CD4-positive, alpha-beta T cell treated with Interleukin-6 for 4 hours (primary cell): ENCODE measurements around the gene RTKN.
"Not testable (repeated sequence)": the region's sequence is repeated elsewhere in the genome, so short reads cannot be mapped to it uniquely, and the experiment has no call there.

Experiments used
- DNase-seq: peaks from one replicate; pipeline ENCODE4 v3.0.0-alpha.2; 2020; ENCODE audit warnings: mixed read lengths

The RTKN gene

GRCh38 chr2:74441690-74442482, at the start of gene RTKN:
Gene RTKN, minus strand, starts transcription at chr2:74441937. Its CDS starts 121 bp downstream, at chr2:74441816.
- peak; percentile 28 for DNase-seq

DNA sequence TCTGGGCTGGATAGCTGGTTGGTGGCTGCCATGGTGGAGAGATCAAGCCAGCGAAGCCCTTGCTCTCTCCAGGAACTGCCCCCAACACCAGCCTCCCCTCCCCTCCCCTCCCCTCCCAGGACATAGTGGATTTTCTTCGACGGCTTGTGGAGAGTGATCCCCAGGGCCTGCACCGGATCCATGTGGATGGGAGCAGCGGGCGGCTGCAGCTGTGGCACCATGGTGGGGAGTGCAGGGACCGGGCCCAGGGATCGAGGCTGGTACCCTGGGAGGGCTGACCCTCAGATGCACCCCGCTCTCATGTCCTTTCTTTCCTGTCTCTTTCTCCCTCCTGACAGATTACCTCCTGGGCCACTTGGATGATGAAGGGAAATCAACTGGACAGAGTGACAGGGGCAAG, 48.2 kb upstream of the RTKN start:
- DNase-seq = no peak

DNA sequence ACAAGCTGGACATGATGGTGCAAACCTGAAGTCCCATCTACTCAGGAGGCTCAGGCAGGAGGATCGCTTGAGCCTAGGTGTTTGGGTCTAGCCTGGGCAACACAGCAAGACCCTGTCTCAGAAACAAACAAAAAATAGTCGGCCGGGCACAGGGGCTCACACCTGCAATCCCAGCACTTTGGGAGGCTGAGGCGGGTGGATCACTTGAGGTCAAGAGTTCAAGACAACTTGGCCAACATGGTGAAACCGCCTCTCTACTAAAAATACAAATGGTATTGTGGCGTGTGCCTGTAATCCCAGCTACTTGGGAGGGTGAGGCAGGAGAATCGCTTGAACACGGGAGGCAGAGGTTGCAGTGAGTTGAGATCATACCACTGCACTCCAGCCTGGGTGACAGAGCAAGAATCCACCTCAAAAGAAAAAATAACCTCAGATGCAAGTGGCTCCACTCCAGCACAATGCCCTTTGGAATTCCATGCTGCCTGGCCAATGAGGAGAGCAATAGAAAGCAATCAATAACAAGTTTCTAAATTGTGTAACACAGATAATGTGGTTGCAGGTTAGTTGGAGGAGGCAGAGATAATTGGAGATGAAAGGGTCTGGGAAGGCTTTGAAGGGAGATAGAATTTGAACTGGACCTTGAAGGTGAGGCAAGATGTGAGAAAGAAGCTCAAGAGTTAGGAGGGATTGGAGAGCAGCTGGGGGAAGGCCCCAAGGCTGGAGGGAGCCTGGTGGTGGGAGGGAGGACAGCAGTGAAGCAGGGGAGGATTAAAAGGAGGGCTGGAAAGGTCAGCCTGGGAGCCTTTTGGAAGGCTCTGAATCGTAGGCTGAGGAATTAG, 47.1 kb upstream of the RTKN start:
- DNase-seq = no peak

- DNase-seq = no peak
These were observed 44.4 kb upstream of the RTKN start for GRCh38 chr2:74486141-74486540.

- DNase-seq = not testable (repeated sequence)
These were observed 42.0 kb upstream of the RTKN start for GRCh38 chr2:74483675-74484164.

DNA sequence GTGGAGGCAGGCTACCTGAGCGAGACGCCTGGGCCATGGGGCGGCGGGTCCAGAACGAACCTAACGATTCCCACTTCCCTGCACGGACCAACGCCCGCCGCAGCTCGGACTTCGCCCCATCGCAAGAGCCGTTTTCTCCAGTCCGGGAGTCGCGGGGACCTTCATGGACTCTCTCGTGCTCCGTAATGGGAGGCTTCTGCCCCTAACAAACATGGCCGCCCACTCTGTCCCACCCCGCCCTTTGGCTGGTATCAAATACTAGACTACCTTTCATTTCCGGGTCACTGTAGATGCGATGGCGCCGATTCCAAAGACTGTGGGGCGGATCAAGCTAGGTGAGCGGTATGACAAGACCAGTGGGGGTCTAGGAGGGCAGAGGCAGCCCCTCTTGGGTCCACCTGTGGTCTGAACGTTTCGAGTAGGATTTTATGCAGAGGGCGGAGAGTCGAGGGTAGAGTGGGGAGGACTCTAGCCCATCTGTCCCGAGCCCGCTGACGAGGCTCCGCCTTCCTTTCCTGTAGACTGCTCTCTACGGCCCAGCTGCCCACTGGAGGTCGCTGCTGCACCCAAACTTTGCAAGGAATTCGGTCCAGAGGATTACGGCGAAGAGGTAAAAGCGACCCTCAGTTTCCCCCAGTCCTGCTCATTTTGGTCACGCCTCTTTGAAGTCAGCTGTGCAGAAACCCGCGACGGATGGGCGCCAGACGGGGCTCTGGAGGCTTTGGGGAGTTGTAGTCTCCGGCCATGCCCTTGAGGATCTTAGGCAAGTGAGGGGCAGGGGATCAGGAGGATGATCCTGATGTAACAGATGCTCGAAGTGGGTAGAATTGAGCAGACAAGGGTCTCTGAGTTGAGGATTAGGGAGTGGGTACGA, 41.3 kb upstream of the RTKN start, which contains the start of the genes CCDC142 and TTC31:
CCDC142 (minus strand) TSS at position 198 of the 874 bp plus-strand sequence; CDS start at position 37, 161 bp downstream.
TTC31 (plus strand) TSS at position 281 of the 874 bp plus-strand sequence; CDS start at position 296, 15 bp downstream.
- peak; percentile 95 for DNase-seq

DNA sequence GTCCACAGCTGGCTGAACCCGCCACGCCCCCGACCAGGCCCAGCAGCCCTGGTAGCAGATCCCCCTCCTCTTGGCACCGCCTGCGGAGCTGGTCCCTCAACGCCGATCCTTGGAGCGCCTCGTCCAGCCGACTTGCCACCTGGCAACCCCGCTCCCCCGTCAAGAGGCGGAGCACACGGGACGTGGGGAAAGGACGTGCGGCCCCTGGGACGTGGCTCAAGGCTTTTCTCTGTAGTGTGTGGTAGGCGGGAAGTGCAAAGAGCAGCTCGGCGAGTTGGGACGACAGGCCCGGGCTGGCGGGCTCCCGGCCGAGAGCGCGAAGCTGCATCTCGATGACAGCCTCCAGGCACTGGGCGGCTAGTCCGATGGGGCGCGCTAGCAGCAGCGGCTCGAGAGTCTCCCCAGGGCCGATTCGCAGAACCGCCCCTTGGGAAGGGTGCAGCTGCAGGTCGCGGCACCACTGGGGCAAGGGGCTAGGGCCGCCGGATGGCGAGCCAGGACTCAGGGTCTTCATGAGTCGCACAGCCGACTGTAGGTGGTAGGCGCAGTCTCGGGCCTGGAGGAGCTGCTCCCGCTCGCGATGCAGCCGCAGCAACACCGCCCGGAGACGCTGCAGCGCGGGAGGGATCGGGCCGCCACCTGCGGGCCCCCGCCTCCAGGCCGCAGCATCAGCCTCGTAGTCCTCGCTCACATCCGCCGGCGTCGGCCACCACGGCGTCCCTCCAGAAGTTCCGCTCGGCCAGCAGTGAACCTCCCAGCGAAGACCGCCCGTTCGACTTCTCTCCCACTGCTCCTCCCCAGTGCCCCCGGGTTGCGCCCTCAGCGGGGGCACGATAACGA, 40.4 kb upstream of the RTKN start:
- peak; percentile 56 for DNase-seq

- no peak for DNase-seq
These were observed 39.7 kb upstream of the RTKN start for GRCh38 chr2:74481431-74481830.

GRCh38 chr2:74474899-74475298, 33.2 kb upstream of the RTKN start:
- DNase-seq = no peak

GRCh38 chr2:74474481-74474880, 32.7 kb upstream of the RTKN start:
- DNase-seq = no peak

- DNase-seq = no peak
These were observed 31.2 kb upstream of the RTKN start for GRCh38 chr2:74472945-74473258.

GRCh38 chr2:74472086-74472944, 30.6 kb upstream of the RTKN start, which contains the start of gene MRPL53:
Gene MRPL53, minus strand, starts transcription at chr2:74472680. Its CDS starts 20 bp downstream, at chr2:74472660.
- DNase-seq = peak; percentile 96

DNA sequence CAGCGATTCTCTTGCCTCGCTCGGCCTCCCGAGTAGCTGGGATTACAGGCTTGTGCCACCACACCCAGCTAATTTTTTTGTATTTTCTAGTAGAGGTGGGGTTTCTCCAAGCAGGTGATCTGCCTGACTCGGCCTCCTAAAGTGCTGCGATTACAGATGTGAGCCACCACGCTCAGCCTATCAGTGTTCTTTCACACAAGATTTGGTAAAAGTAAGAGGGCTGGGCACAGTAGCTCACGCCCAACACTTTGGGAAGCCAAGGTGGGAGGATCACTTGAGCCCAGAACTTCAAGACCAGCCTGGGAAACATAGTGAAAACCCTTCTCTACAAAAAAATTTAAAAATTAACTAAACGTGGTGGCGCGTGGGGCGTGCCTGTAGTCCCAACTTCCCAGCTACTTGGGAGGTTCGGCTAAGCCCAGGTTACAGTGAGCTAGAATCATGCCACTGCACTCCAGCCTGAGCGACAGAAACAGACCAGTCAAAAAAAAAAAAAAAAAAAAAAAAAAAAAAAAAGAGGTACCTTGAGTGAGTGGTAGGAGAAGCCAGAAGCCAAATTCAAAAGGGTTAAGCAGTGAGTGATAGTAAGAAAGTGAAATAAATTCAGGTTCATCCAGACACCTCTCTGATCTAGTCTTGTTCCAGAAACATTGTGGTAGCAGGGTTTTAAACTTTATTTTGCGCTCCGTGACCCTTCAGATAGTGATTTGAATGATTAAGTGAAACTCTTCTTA, 29.8 kb upstream of the RTKN start:
- DNase-seq = no peak

DNA sequence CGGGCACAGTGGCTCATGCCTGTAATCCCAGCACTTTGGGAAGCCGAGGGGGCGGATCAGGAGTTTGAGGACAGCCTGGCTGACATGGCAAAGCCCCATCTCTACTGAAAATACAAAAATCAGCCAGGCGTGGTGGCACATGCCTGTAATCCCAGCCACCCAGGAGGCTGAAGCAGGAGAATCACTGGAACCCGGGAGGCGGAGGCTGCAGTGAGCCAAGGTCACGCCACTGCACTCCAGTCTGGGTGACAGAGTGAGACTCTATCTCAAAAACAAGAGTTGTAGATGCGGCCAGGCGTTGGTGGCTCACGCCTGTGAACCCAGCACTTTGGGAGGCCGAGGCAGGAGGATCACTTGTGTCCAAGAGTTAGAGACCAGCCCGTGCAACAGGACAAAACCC, 29.0 kb upstream of the RTKN start:
- DNase-seq = not testable (repeated sequence)

DNA sequence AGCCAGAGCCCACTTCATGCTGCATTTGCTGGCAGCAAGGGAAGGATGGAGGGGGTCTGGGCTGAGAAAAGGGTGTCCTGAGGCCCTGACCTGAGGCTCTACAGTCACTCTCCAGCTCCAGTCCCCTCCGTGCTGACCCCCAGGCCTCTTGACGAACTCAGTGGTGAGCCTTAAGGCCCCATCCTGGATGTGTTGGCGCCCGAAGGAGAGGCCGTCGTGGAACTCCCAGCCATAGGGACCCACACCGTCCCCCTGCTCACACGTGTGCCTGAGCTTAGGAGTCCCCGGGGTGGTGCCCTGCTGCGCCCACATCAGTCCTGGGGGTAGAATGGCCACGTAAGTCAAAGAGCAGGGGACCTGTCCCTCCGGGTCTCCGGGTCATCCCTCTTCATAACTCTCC, 22.7 kb upstream of the RTKN start:
- no peak for DNase-seq

DNA sequence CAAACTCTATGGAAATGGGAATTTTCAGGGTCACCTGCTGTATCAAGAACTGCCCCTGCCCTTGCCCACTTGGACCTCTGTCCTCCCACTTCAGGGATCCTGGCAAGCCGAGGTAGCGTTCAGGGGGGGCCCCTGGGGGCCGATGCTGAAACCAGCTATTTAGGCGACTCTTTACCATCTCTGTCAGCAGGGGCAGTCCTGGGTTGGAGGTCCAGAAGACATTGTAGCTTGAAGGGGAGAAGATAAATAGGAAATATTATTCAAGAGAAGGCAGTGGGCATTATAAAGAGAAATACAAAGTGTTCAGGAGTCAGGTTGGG, 21.0 kb upstream of the RTKN start:
- DNase-seq = no peak

DNA sequence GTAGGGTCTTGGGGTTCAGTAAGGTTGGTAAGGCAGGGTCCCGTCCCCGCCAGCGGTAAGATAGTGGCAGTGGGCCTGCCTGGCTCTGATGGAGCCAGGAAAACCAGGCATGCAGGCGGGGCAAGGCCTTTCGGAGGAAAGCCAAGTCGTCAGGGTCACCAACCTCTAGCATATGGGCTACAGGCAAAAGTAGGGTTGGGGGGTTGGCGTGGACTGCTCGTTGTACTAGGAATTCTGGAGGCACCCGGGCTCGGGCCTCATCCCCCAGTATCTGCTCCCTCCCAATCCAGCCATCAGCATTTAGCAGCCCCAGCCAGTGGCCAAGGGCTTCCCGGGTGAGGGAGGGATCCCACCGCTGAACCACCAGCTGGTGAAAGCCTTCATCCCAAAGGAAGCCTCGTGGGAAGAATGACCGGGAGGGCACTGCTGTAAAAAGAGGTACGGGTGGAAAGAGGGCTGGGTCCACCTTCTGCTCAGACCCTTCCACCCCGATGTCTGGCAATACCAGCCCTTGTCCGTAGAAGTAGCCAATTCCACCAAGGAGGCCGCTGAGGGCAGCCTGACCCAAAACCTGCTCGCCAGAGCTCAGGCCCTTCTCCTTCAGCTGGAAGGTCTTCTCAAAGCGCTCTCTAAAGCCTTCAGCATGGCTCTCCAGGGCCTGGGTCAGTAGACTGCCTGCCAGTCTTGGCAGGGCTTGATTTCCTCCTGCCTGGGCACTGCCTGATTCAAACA, 20.5 kb upstream of the RTKN start:
- no peak for DNase-seq

GRCh38 chr2:74461187-74462053, 19.7 kb upstream of the RTKN start:
- no peak for DNase-seq
